Neural progenitor cell (in vitro differentiated cells): Measurements from ENCODE around the gene LATS2.

Source experiments
- EZH2 ChIP-seq: fragments of 200-600 bp; sonication (generic); IDR thresholded peaks from 2 replicates; pipeline ENCODE4 v1.6.1; 2017; ENCODE audit warnings: antibody characterized with exemption, mild to moderate bottlenecking, moderate library complexity
- EZH2phosphoT487 ChIP-seq: fragments of 200-600 bp; sonication (generic); IDR thresholded peaks from 2 replicates; pipeline ENCODE4 v1.6.1; 2017; ENCODE audit warnings: antibody characterized with exemption
- TF ChIP-seq, protein P1 (sequence below): fragments of 200-600 bp; sonication (generic); IDR thresholded peaks from 2 replicates; pipeline ENCODE4 v1.5.1; 2017; ENCODE audit warnings: antibody characterized with exemption, mild to moderate bottlenecking

DNA sequence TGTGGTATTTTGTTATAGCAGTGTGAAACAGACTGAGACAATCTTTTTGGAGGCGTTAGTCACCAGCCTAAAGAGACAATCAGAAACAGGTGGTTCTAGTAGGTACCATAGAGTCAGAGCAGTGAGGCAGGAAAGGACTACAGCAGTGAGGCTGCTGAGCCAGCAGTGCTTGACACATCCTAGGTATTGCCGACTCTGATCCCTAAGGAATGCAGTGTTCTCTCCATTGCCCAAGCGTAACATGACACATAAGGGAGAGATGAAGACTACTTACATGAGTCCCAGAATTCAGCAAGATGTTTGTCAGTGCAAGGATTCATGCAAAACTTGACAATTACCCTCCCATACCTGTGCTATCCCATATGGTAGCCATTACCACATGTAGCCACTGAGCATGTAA lies 96.5 kb downstream of the LATS2 start:
- TF ChIP-seq, protein P1, sequence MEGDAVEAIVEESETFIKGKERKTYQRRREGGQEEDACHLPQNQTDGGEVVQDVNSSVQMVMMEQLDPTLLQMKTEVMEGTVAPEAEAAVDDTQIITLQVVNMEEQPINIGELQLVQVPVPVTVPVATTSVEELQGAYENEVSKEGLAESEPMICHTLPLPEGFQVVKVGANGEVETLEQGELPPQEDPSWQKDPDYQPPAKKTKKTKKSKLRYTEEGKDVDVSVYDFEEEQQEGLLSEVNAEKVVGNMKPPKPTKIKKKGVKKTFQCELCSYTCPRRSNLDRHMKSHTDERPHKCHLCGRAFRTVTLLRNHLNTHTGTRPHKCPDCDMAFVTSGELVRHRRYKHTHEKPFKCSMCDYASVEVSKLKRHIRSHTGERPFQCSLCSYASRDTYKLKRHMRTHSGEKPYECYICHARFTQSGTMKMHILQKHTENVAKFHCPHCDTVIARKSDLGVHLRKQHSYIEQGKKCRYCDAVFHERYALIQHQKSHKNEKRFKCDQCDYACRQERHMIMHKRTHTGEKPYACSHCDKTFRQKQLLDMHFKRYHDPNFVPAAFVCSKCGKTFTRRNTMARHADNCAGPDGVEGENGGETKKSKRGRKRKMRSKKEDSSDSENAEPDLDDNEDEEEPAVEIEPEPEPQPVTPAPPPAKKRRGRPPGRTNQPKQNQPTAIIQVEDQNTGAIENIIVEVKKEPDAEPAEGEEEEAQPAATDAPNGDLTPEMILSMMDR: no peak
- TF ChIP-seq EZH2: no peak
- TF ChIP-seq EZH2phosphoT487: no peak
